Fibroblast of peridontal ligament (primary cell): ENCODE results near the gene ZNF556.
"Not testable (repeated sequence)": the region's sequence is repeated elsewhere in the genome, so short reads cannot be mapped to it uniquely, and the experiment has no call there.

Experiments used
- DNase-seq: peaks from one replicate; pipeline ENCODE4 v3.0.0-alpha.2; 2010; ENCODE audit errors: extremely low read depth

ZNF556 gene

DNA sequence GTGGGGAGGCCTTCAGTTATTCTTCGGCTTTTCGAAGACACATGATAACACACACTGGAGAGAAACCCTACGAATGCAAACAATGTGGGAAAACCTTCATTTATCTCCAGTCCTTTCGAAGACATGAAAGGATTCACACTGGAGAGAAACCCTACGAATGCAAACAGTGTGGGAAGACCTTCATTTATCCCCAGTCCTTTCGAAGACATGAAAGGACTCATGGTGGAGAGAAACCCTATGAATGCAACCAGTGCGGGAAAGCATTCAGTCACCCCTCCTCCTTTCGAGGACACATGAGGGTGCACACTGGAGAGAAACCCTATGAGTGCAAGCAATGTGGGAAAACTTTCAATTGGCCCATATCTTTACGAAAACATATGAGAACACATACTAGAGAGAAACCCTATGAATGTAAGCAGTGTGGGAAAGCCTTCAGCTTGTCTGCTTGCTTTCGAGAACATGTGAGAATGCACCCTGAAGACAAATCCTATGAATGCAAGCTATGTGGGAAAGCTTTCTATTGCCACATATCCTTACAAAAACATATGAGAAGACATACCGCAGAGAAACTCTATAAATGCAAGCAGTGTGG is 14.0 kb upstream of the ZNF556 start:
- no peak for DNase-seq

DNA sequence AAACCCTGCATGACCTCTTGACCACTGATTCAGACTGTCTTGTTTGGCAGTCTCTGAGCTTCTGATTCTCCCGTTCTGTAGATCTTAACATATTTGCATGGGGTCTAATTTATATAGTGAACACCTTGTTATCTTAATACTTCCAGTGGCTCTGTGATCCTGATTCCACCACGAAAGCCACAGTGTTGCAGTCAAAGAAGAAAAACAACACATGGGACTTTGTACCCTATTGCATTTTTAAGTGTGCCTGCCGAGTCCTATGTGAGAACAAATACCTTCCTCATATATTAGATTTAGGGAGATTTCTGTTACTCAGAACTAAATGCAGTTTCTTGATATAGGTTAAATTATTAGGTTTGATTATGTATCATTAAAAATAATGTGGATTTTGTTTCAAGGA is 12.3 kb upstream of the ZNF556 start:
- no peak for DNase-seq

DNA sequence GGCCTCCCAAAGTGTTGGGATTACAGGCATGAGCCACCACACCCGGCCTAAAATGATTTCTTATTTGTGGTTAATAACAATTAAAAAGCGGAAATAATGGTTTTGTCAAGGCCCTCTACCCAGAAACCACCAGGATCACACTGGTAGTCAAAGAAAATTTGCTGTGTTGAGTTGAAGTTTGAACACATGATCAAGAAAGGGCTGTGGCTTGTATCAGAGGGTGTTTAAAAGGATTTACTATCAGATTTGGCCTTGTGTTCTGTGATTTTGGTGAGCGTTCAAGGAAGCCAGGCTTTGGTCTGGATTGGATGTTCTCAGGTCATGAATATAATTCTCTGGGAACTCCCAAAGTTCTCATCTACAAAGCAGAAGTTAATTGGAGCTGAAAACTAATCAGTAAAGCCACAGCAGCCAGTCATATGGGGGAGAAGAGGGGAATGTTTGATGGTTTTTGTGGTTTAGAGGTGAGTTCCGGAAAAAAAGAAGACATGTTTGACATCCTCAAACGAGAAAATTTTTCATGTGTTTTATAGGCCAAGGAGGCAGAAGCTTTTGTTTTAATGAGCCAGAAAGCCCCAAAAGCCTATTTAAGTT is 10.6 kb upstream of the ZNF556 start:
- DNase-seq = no peak

DNA sequence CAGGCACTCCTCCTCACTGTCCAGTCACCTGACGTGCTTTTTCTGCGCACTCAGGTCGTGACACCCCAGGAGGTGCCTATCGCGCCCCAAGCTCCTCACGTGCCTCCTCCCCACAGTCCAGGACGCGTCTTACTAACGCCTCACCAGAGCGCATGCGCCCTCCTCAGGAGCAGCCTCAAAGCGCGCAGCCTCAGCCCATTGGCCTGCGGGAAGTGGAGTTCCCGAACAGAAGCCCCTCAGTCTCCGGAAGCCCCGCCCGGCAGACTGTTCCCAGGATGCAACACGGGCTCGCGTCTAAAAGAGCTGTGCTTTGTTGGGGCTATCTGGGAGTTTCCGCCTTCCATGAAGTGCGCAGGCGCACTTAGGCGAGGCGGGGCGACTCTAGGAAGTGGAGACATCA is 8.3 kb upstream of the ZNF556 start:
- DNase-seq = no peak

GRCh38 chr19:2863816-2864215 is 3.3 kb upstream of the ZNF556 start:
- no peak for DNase-seq

DNA sequence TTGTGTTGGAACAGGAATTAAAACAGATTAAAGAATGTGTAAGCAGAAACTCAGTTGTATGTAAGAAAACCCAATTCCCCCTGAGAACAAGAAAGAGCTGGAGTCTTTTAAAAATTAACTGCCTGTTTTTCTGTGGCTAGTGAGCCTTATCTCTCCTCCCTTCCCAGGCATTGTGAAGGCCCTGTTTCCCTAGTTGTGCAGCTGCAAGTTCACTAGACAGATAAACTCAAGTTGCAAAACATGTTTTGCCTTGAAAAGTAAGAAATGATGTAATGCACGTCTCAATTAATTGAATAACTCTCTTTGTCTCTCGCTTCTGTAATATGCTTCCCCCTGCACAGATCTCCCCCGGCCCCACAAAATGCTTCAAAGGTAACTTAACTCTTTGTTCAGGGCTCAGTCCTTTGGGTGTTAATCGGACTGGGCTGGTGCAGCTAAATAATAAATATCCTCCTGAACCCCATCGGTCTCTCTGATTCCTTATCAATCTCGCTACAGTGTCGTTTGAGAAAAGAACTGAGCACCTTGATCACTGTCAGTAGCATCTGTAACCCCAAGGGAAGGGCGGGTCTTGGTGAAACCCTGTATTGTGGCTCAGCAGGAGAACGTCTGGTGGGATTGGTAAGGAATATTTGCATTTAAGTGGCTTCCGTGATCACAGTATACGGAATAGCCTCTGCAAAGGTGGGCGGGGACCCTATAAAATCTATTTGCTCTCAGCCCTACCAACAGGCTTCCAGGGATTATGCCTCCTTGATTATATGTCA is 1.6 kb upstream of the ZNF556 start:
- no peak for DNase-seq

GRCh38 chr19:2866495-2867024 is 575 bp upstream of the ZNF556 start:
- DNase-seq = no peak

DNA sequence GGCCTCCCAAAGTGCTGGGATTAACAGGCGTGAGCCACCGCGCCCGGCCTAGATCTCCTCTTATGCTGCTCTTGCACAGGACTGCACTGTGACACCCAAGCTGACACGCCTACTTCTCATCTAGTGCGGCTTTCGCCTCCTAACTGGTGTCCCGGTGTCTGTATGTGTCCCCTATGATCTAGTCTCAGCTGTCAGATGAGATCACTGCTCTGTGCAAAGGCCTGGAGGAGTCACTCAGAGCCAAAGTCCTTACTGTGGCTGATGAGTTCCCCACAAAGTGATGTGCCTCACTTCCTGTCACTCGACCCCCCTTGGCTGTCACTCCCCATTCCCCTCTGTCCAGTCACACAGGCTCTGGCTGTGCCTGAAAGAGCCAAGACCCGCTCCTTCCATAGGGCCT is 2.5 kb downstream of the ZNF556 start:
- DNase-seq = no peak

DNA sequence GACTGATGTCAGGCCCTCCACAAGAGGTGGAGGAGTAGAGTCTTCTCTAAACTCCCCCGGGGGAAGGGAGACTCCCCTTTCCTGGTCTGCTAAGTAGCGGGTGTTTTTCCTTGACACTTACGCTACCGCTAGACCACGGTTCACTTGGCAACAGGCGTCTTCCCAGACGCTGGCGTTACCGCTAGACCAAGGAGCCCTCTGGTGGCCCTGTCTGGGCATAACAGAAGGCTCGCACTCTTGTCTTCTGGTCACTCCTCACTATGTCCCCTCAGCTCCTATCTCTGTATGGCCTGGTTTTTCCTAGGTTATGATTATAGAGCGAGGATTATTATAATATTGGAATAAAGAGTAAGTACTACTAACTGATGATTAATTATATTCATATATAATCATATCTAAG is 5.0 kb downstream of the ZNF556 start:
- DNase-seq = not testable (repeated sequence)

GRCh38 chr19:2877398-2878331 is 10.5 kb downstream of the ZNF556 start:
- no peak for DNase-seq

- peak; percentile 23 for DNase-seq
These were observed 16.7 kb downstream of the ZNF556 start for GRCh38 chr19:2883686-2884439.

DNA sequence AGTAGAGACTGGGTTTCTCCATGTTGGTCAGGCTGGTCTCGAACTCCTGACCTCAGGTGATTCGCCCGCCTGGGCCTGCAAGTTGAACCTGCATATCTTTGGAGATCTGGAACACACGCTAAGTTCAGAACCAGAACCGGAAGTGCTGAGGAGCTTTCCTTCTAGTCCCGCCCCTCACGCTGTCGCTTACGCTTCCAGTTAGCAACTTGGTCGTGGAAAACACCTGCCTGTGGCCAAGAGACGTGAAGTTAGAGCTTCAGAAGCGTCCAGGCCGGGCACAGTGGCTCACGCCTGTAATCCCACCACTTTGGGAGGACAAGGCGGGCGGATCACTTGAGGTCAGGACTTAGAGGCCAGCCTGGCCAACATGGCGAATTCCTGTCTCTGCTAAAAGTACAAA is 18.6 kb downstream of the ZNF556 start:
- no peak for DNase-seq

DNA sequence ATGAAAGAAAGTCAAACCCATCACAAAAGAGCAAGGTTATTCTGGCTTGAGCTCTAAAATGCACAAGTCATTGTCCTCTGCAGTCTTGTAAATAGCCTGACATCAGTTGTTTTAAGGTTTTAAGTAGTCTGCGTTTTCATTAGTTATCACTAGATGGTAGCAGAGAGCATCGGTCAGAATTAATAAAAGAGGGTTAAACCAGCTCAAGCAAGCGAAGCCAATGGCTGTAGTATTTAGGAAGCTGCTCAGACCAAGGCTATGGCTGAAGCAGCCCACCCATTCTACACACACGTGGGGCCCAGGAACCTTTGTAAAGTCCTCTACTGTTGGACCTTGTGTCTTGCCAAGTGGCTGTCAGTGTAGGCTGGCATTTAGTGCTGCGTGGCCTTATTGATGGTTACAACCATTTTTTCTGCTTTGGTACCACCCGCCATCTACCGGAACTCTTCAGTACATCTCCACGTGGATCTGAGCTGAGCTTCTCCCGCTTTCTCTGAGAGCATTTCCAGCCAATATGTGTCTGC is 20.3 kb downstream of the ZNF556 start:
- DNase-seq = peak; percentile 80

DNA sequence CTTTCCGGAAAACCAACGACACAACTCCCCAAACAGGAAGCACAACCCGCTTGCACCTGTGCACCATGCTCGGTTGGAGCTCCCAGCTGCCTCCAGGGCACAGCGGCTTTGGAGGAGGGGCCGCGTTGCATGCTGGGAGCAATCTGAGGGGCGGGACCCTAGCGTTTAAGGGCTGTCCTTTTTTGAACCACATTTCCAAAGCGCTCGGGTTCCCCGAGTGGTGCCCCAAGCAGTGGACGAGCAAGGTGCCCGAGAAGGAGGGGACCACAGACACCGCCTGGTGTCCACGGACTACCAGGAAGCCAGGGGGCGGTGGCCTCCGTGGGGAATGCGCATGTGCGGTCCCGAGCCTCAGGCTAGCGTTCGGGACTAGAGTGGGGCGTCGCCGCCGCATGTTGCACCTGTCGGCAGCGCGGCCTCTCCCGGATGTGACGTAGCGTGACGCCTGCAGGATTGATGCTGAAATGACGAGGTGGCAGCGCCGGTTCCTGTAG is 21.6 kb downstream of the ZNF556 start:
- DNase-seq = no peak

- DNase-seq = not testable (repeated sequence)
These were observed 23.4 kb downstream of the ZNF556 start for GRCh38 chr19:2890531-2890930.

DNA sequence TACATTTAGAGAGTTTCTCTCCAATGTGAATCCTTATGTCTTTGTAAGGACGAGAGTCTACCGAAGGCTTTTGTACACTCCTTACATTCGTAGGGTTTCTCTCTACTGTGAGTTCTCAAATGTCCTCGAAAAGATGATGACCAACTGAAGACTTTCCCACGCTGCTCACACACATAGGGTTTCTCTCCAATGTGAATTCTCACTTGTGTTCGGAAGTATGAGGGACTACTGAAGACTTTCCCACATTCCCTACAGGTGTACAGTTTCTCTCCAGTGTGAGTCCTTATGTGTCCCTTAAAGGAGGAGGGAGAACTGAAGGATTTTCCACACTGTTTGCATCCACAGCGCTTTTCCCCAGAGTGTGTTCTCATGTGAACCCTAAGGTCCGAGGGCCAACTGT is 29.6 kb downstream of the ZNF556 start:
- DNase-seq = no peak

DNA sequence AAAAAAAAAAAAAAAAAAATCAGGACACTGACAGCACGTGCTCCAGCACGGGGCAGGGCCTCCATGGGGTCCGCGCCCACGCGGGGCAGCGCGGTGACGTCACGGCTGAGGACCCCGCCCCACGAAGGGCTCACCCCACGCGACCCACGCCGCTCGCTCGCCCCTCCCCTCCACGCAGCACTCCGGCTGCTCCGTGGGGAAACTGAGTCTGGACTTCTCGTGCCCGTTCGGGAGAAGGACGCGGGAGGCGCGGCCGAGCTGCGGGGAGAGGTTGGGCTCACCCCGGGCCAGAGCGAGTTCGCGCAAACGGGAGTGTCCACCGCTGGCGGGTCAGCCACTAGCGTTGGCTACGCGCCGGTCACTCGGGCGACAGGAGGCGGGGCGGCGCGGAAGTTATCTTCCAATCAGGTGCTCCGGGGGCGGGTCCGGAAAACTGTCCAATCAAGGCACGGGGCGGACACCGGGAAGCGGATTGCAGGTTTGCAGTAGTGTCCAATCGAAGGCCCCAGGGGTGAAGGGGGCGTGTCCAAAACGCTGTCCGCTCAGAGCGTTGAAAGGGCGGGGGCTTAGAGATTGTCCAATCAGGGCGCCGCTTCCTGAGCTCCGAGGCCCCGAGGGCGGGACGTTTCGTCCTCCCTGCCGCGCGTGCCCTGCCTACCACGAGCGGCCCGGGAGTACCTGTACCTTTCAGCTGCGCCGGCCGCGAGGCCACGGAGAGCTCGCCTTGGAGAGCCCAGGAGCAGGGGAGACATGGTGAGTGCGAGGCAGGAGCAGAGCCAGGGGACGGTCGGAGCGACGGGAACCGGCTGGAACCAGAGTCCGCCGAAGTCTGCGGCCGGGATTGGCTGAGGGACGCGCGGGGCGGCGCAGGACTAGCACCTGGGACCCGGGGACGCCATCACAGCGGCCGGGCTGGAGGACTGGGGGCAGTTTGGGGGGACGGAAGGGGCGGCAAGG is 33.4 kb downstream of the ZNF556 start, which contains the start of gene ZNF57:
Gene ZNF57 (plus strand): TSS at position 633 of the 957 bp plus-strand sequence. CDS start 118 bp downstream, at position 751.
- DNase-seq = peak; percentile 98

GRCh38 chr19:2902590-2903218 is 35.6 kb downstream of the ZNF556 start:
- DNase-seq = no peak

GRCh38 chr19:2903326-2903725 is 36.2 kb downstream of the ZNF556 start:
- DNase-seq = not testable (repeated sequence)
